T-helper 1 cell treated with Interleukin-12 subunit alpha and Interleukin-12 subunit beta and Interleukin-4 antibody, amounts not matched to agents 30 μg/mL and 1 μg/mL, for 36 hours (primary cell): ENCODE data around the gene ZNF77.
"Not testable (repeated sequence)": the region's sequence is repeated elsewhere in the genome, so short reads cannot be mapped to it uniquely, and the experiment has no call there.

Experiments used
- H3K27ac Mint-ChIP-seq: one replicate; pipeline ENCODE4 v1.8.0; 2021; ENCODE audit warnings: mild to moderate bottlenecking, mixed read lengths
- H3K27me3 Mint-ChIP-seq: one replicate; pipeline ENCODE4 v1.8.0; 2021; ENCODE audit warnings: low read depth, mixed read lengths
- H3K36me3 Mint-ChIP-seq: one replicate; pipeline ENCODE4 v1.8.0; 2021; ENCODE audit warnings: low read depth, mixed read lengths
- H3K4me1 Mint-ChIP-seq: one replicate; pipeline ENCODE4 v1.8.0; 2021; ENCODE audit warnings: low read depth, mixed read lengths
- H3K4me3 Mint-ChIP-seq: one replicate; pipeline ENCODE4 v1.8.0; 2021; ENCODE audit warnings: mild to moderate bottlenecking, moderate library complexity, mixed read lengths
- H3K9me3 Mint-ChIP-seq: one replicate; pipeline ENCODE4 v1.8.0; 2021; ENCODE audit warnings: mixed read lengths

The ZNF77 gene

GRCh38 chr19:2957160-2957559, 12.4 kb upstream of the ZNF77 start:
- peaks cover 3% of the 10 kb centered on the region for H3K4me1 Mint-ChIP-seq
- no peak overlapping the region for H3K27ac Mint-ChIP-seq
- H3K4me3 Mint-ChIP-seq, result no peak overlapping the region

GRCh38 chr19:2952953-2953481, 8.2 kb upstream of the ZNF77 start:
- Mint-ChIP-seq H3K4me3 (no peak overlapping the region), H3K36me3 (peaks cover 5% of the 10 kb centered on the region), H3K4me1 (peaks cover 15% of the 10 kb centered on the region), H3K27me3 (no peaks in the 10 kb centered on the region), H3K27ac (no peak overlapping the region), H3K9me3 (no peaks in the 10 kb centered on the region)

More at GRCh38 chr19:2957160-2957559, 12.4 kb upstream of the ZNF77 start:
- Mint-ChIP-seq H3K9me3 (no peaks in the 10 kb centered on the region), H3K36me3 (no peaks in the 10 kb centered on the region), H3K27me3 (no peaks in the 10 kb centered on the region)

- peaks cover 22% of the 10 kb centered on the region for H3K4me1 Mint-ChIP-seq
- peaks cover 3% of the 10 kb centered on the region for H3K9me3 Mint-ChIP-seq
- peak overlapping the region; percentile 93 for H3K4me3 Mint-ChIP-seq
- H3K27ac Mint-ChIP-seq, result peak overlapping the region; percentile 95
- H3K27me3 Mint-ChIP-seq, result no peaks in the 10 kb centered on the region
- H3K36me3 Mint-ChIP-seq, result peaks cover 11% of the 10 kb centered on the region
These were observed 5.7 kb upstream of the ZNF77 start for GRCh38 chr19:2950286-2951124.

- peaks cover 3% of the 10 kb centered on the region for H3K9me3 Mint-ChIP-seq
- peak overlapping the region; percentile 93 for H3K4me3 Mint-ChIP-seq
- H3K4me1 Mint-ChIP-seq, result peaks cover 24% of the 10 kb centered on the region
- no peaks in the 10 kb centered on the region for H3K27me3 Mint-ChIP-seq
- peak overlapping the region; percentile 95 for H3K27ac Mint-ChIP-seq
- H3K36me3 Mint-ChIP-seq, result peaks cover 11% of the 10 kb centered on the region
These were observed 5.1 kb upstream of the ZNF77 start for GRCh38 chr19:2949939-2950285.

GRCh38 chr19:2945575-2946184, 909 bp upstream of the ZNF77 start:
- H3K27ac Mint-ChIP-seq, result peak overlapping the region; percentile 96
- H3K27me3 Mint-ChIP-seq, result no peaks in the 10 kb centered on the region
- H3K9me3 Mint-ChIP-seq, result peaks cover 6% of the 10 kb centered on the region
- H3K4me3 Mint-ChIP-seq, result peak overlapping the region; percentile 93
- peaks cover 12% of the 10 kb centered on the region for H3K36me3 Mint-ChIP-seq
- peaks cover 28% of the 10 kb centered on the region for H3K4me1 Mint-ChIP-seq

GRCh38 chr19:2944403-2944774, 382 bp downstream of the ZNF77 start:
- H3K27me3 Mint-ChIP-seq, result no peaks in the 10 kb centered on the region
- H3K9me3 Mint-ChIP-seq, result peaks cover 7% of the 10 kb centered on the region
- H3K27ac Mint-ChIP-seq, result peak overlapping the region; percentile 67
- H3K4me1 Mint-ChIP-seq, result peaks cover 21% of the 10 kb centered on the region
- H3K36me3 Mint-ChIP-seq, result peaks cover 16% of the 10 kb centered on the region
- H3K4me3 Mint-ChIP-seq, result peak overlapping the region; percentile 93

- peaks cover 16% of the 10 kb centered on the region for H3K4me1 Mint-ChIP-seq
- no peaks in the 10 kb centered on the region for H3K27me3 Mint-ChIP-seq
- no peak overlapping the region for H3K27ac Mint-ChIP-seq
- H3K36me3 Mint-ChIP-seq, result peaks cover 18% of the 10 kb centered on the region
- H3K9me3 Mint-ChIP-seq, result peaks cover 13% of the 10 kb centered on the region
- H3K4me3 Mint-ChIP-seq, result peak overlapping the region; percentile 30
These were observed 1.7 kb downstream of the ZNF77 start for GRCh38 chr19:2942928-2943640.

- not testable (repeated sequence) for H3K27ac Mint-ChIP-seq, H3K27me3 Mint-ChIP-seq, H3K4me3 Mint-ChIP-seq, H3K4me1 Mint-ChIP-seq
- peaks cover 45% of the 10 kb centered on the region for H3K9me3 Mint-ChIP-seq
- peaks cover 57% of the 10 kb centered on the region for H3K36me3 Mint-ChIP-seq
These were observed 8.9 kb downstream of the ZNF77 start for GRCh38 chr19:2935863-2936262.

GRCh38 chr19:2933490-2933910, 11.3 kb downstream of the ZNF77 start:
- H3K27me3 Mint-ChIP-seq, result no peaks in the 10 kb centered on the region
- peaks cover 54% of the 10 kb centered on the region for H3K36me3 Mint-ChIP-seq
- no peak overlapping the region for H3K4me3 Mint-ChIP-seq
- peak overlapping the region; percentile 20 for H3K27ac Mint-ChIP-seq
- peaks cover 46% of the 10 kb centered on the region for H3K9me3 Mint-ChIP-seq
- H3K4me1 Mint-ChIP-seq, result no peaks in the 10 kb centered on the region

- Mint-ChIP-seq H3K4me3 (no peak overlapping the region), H3K27ac (no peak overlapping the region), H3K4me1 (no peaks in the 10 kb centered on the region), H3K9me3 (peaks cover 28% of the 10 kb centered on the region), H3K36me3 (peaks cover 9% of the 10 kb centered on the region), H3K27me3 (no peaks in the 10 kb centered on the region)
These were observed 17.7 kb downstream of the ZNF77 start for GRCh38 chr19:2927032-2927430.

GRCh38 chr19:2926341-2927031, 18.3 kb downstream of the ZNF77 start:
- H3K9me3 Mint-ChIP-seq, result peaks cover 25% of the 10 kb centered on the region
- H3K36me3 Mint-ChIP-seq, result peaks cover 7% of the 10 kb centered on the region
- H3K27ac Mint-ChIP-seq, result no peak overlapping the region
- no peaks in the 10 kb centered on the region for H3K4me1 Mint-ChIP-seq
- no peaks in the 10 kb centered on the region for H3K27me3 Mint-ChIP-seq
- no peak overlapping the region for H3K4me3 Mint-ChIP-seq

- H3K9me3 Mint-ChIP-seq, result peaks cover 17% of the 10 kb centered on the region
- no peak overlapping the region for H3K27ac Mint-ChIP-seq
- H3K4me3 Mint-ChIP-seq, result no peak overlapping the region
- peaks cover 8% of the 10 kb centered on the region for H3K36me3 Mint-ChIP-seq
- H3K4me1 Mint-ChIP-seq, result no peaks in the 10 kb centered on the region
- no peaks in the 10 kb centered on the region for H3K27me3 Mint-ChIP-seq
These were observed 21.3 kb downstream of the ZNF77 start for GRCh38 chr19:2923510-2923909.

GRCh38 chr19:2922987-2923386, 21.8 kb downstream of the ZNF77 start:
- Mint-ChIP-seq H3K9me3 (peaks cover 19% of the 10 kb centered on the region), H3K4me3 (no peak overlapping the region), H3K36me3 (peaks cover 10% of the 10 kb centered on the region), H3K27me3 (no peaks in the 10 kb centered on the region), H3K27ac (no peak overlapping the region), H3K4me1 (no peaks in the 10 kb centered on the region)
